Stimulated activated CD8-positive, alpha-beta memory T cell treated with anti-CD3 and anti-CD28 coated beads, Interleukin-15, amount 100 ng/mL, for 48 hours (primary cell): ENCODE data around the gene FOXO6.

Source experiments
- DNase-seq, 2 donors: peaks; one replicate each; pipeline ENCODE4 v3.0.0-alpha.2; 2020; ENCODE audit warnings: low read depth in 2 of 2

FOXO6 gene

GRCh38 chr1:41350055-41350378, 11.2 kb upstream of the FOXO6 start:
- no peak for DNase-seq

GRCh38 chr1:41351262-41352151, 9.7 kb upstream of the FOXO6 start:
- no peak for DNase-seq

- no peak for DNase-seq
These were observed 7.5 kb upstream of the FOXO6 start for GRCh38 chr1:41353744-41354143.

- no peak for DNase-seq
These were observed 6.3 kb upstream of the FOXO6 start for GRCh38 chr1:41354956-41355355.

- no peak for DNase-seq
These were observed 5.9 kb upstream of the FOXO6 start for GRCh38 chr1:41355356-41355755.

GRCh38 chr1:41355761-41356160, 5.5 kb upstream of the FOXO6 start:
- no peak for DNase-seq

- DNase-seq: no peak
These were observed 4.5 kb upstream of the FOXO6 start for GRCh38 chr1:41356752-41357151.

GRCh38 chr1:41357451-41358101, 3.7 kb upstream of the FOXO6 start:
- no peak for DNase-seq

- DNase-seq: no peak
These were observed 2.9 kb upstream of the FOXO6 start for GRCh38 chr1:41358131-41359021.

GRCh38 chr1:41359211-41360073, 1.8 kb upstream of the FOXO6 start:
- no peak for DNase-seq

GRCh38 chr1:41360074-41360785, 1.0 kb upstream of the FOXO6 start:
- DNase-seq: no peak

GRCh38 chr1:41361495-41362356, 492 bp downstream of the FOXO6 start:
- no peak for DNase-seq

GRCh38 chr1:41362357-41362721, 1.1 kb downstream of the FOXO6 start:
- DNase-seq: no peak

- DNase-seq: no peak
These were observed 1.7 kb downstream of the FOXO6 start for GRCh38 chr1:41362749-41363590.

- DNase-seq: no peak
These were observed 2.5 kb downstream of the FOXO6 start for GRCh38 chr1:41363591-41364320.

GRCh38 chr1:41364442-41365319, 3.4 kb downstream of the FOXO6 start:
- no peak for DNase-seq

GRCh38 chr1:41365320-41365633, 4.0 kb downstream of the FOXO6 start:
- DNase-seq: no peak
